ENCODE data around the gene KIF17. TPM values are rescaled to one million over a fixed set of nuclear protein-coding genes. Genes with fewer than 3 reads are reported as not detected.

KIF17 gene
- polyA plus RNA-seq, 2 donors: 0.45 to 0.48 TPM

GRCh38 chr1:20728371-20729154 lies 10.8 kb upstream of the KIF17 start:
- Histone ChIP-seq H3K9me3 (ENCODE audit: control insufficient read depth in 2 of 2, insufficient read depth in 1 of 2, low read depth in 1 of 2, low read length in 1 of 2) (peaks cover 0 to 7% of the 10 kb centered on the region in 2 donors), H3K27me3 (ENCODE audit: control insufficient read depth in 1 of 2, insufficient read depth in 2 of 2, low read length in 2 of 2) (peaks cover 0 to 3% of the 10 kb centered on the region in 2 donors), H3K4me3 (ENCODE audit: low read depth in 1 of 2, low read length in 2 of 2) (no peak overlapping the region), H3K36me3 (ENCODE audit: control insufficient read depth in 2 of 2, insufficient read depth in 2 of 2, low read length in 1 of 2) (no peaks in the 10 kb centered on the region), H3K4me1 (ENCODE audit: control insufficient read depth in 2 of 2, insufficient read depth in 2 of 2, low read length in 1 of 2) (peaks cover 2 to 19% of the 10 kb centered on the region in 2 donors), H3K27ac (ENCODE audit: low read depth in 2 of 2, low read length in 1 of 2) (no peak overlapping the region)
- 64 to 71% methylated on average over 9 of the region's 9 CpGs for WGBS, 2 donors

- Histone ChIP-seq H3K4me1 (ENCODE audit: control insufficient read depth in 2 of 2, insufficient read depth in 2 of 2, low read length in 1 of 2) (peaks cover 2 to 16% of the 10 kb centered on the region in 2 donors), H3K9me3 (ENCODE audit: control insufficient read depth in 2 of 2, insufficient read depth in 1 of 2, low read depth in 1 of 2, low read length in 1 of 2) (peaks cover 0 to 7% of the 10 kb centered on the region in 2 donors), H3K4me3 (ENCODE audit: low read depth in 1 of 2, low read length in 2 of 2) (no peak overlapping the region), H3K36me3 (ENCODE audit: control insufficient read depth in 2 of 2, insufficient read depth in 2 of 2, low read length in 1 of 2) (no peaks in the 10 kb centered on the region), H3K27me3 (ENCODE audit: control insufficient read depth in 1 of 2, insufficient read depth in 2 of 2, low read length in 2 of 2) (peaks cover 0 to 3% of the 10 kb centered on the region in 2 donors), H3K27ac (ENCODE audit: low read depth in 2 of 2, low read length in 1 of 2) (no peak overlapping the region)
- 53 to 58% methylated on average over 12 to 13 of the region's 13 CpGs for WGBS, 2 donors
These were observed 10.0 kb upstream of the KIF17 start for GRCh38 chr1:20727746-20728316.

- 91 to 94% methylated on average over 17 of the region's 17 CpGs for WGBS, 2 donors
- Histone ChIP-seq H3K27me3 (ENCODE audit: control insufficient read depth in 1 of 2, insufficient read depth in 2 of 2, low read length in 2 of 2) (peaks cover 0 to 3% of the 10 kb centered on the region in 2 donors), H3K9me3 (ENCODE audit: control insufficient read depth in 2 of 2, insufficient read depth in 1 of 2, low read depth in 1 of 2, low read length in 1 of 2) (peaks cover 0 to 7% of the 10 kb centered on the region in 2 donors)
These were observed 9.3 kb upstream of the KIF17 start for GRCh38 chr1:20726932-20727745.

GRCh38 chr1:20726118-20726911 lies 8.5 kb upstream of the KIF17 start:
- peaks cover 0 to 10% of the 10 kb centered on the region in 2 donors for H3K4me1 ChIP-seq (ENCODE audit: control insufficient read depth in 2 of 2, insufficient read depth in 2 of 2, low read length in 1 of 2)
- H3K4me3 ChIP-seq (ENCODE audit: low read depth in 1 of 2, low read length in 2 of 2): no peak overlapping the region
- H3K27ac ChIP-seq (ENCODE audit: low read depth in 2 of 2, low read length in 1 of 2): no peak overlapping the region
- 70 to 73% methylated on average over 25 of the region's 25 CpGs for WGBS, 2 donors
- peaks cover 0 to 3% of the 10 kb centered on the region in 2 donors for H3K27me3 ChIP-seq (ENCODE audit: control insufficient read depth in 1 of 2, insufficient read depth in 2 of 2, low read length in 2 of 2)
- H3K9me3 ChIP-seq (ENCODE audit: control insufficient read depth in 2 of 2, insufficient read depth in 1 of 2, low read depth in 1 of 2, low read length in 1 of 2): peaks cover 0 to 7% of the 10 kb centered on the region in 2 donors
- H3K36me3 ChIP-seq (ENCODE audit: control insufficient read depth in 2 of 2, insufficient read depth in 2 of 2, low read length in 1 of 2): no peaks in the 10 kb centered on the region

More at GRCh38 chr1:20726932-20727745, 9.3 kb upstream of the KIF17 start:
- no peak overlapping the region for H3K4me3 ChIP-seq (ENCODE audit: low read depth in 1 of 2, low read length in 2 of 2)
- H3K4me1 ChIP-seq (ENCODE audit: control insufficient read depth in 2 of 2, insufficient read depth in 2 of 2, low read length in 1 of 2): peaks cover 0 to 10% of the 10 kb centered on the region in 2 donors
- H3K27ac ChIP-seq (ENCODE audit: low read depth in 2 of 2, low read length in 1 of 2): no peak overlapping the region
- H3K36me3 ChIP-seq (ENCODE audit: control insufficient read depth in 2 of 2, insufficient read depth in 2 of 2, low read length in 1 of 2): no peaks in the 10 kb centered on the region

GRCh38 chr1:20725189-20726117 lies 7.6 kb upstream of the KIF17 start:
- 67 to 71% methylated on average over 29 of the region's 29 CpGs for WGBS, 2 donors

GRCh38 chr1:20724364-20725188 lies 6.8 kb upstream of the KIF17 start:
- Histone ChIP-seq H3K4me3 (ENCODE audit: low read depth in 1 of 2, low read length in 2 of 2) (no peak overlapping the region), H3K9me3 (ENCODE audit: control insufficient read depth in 2 of 2, insufficient read depth in 1 of 2, low read depth in 1 of 2, low read length in 1 of 2) (peaks cover 0 to 7% of the 10 kb centered on the region in 2 donors), H3K27me3 (ENCODE audit: control insufficient read depth in 1 of 2, insufficient read depth in 2 of 2, low read length in 2 of 2) (no peaks in the 10 kb centered on the region), H3K36me3 (ENCODE audit: control insufficient read depth in 2 of 2, insufficient read depth in 2 of 2, low read length in 1 of 2) (no peaks in the 10 kb centered on the region), H3K4me1 (ENCODE audit: control insufficient read depth in 2 of 2, insufficient read depth in 2 of 2, low read length in 1 of 2) (peaks cover 0 to 10% of the 10 kb centered on the region in 2 donors), H3K27ac (ENCODE audit: low read depth in 2 of 2, low read length in 1 of 2) (no peak overlapping the region)
- WGBS, 2 donors: 79 to 84% methylated on average over 17 of the region's 17 CpGs

More at GRCh38 chr1:20725189-20726117, 7.6 kb upstream of the KIF17 start:
- Histone ChIP-seq H3K4me1 (ENCODE audit: control insufficient read depth in 2 of 2, insufficient read depth in 2 of 2, low read length in 1 of 2) (peaks cover 0 to 10% of the 10 kb centered on the region in 2 donors), H3K36me3 (ENCODE audit: control insufficient read depth in 2 of 2, insufficient read depth in 2 of 2, low read length in 1 of 2) (no peaks in the 10 kb centered on the region), H3K4me3 (ENCODE audit: low read depth in 1 of 2, low read length in 2 of 2) (no peak overlapping the region), H3K27me3 (ENCODE audit: control insufficient read depth in 1 of 2, insufficient read depth in 2 of 2, low read length in 2 of 2) (peaks cover 0 to 3% of the 10 kb centered on the region in 2 donors), H3K27ac (ENCODE audit: low read depth in 2 of 2, low read length in 1 of 2) (no peak overlapping the region), H3K9me3 (ENCODE audit: control insufficient read depth in 2 of 2, insufficient read depth in 1 of 2, low read depth in 1 of 2, low read length in 1 of 2) (peaks cover 0 to 7% of the 10 kb centered on the region in 2 donors)

- Histone ChIP-seq H3K9me3 (ENCODE audit: control insufficient read depth in 2 of 2, insufficient read depth in 1 of 2, low read depth in 1 of 2, low read length in 1 of 2) (peaks cover 0 to 7% of the 10 kb centered on the region in 2 donors), H3K27me3 (ENCODE audit: control insufficient read depth in 1 of 2, insufficient read depth in 2 of 2, low read length in 2 of 2) (no peaks in the 10 kb centered on the region), H3K4me3 (ENCODE audit: low read depth in 1 of 2, low read length in 2 of 2) (no peak overlapping the region), H3K36me3 (ENCODE audit: control insufficient read depth in 2 of 2, insufficient read depth in 2 of 2, low read length in 1 of 2) (no peaks in the 10 kb centered on the region), H3K27ac (ENCODE audit: low read depth in 2 of 2, low read length in 1 of 2) (no peak overlapping the region), H3K4me1 (ENCODE audit: control insufficient read depth in 2 of 2, insufficient read depth in 2 of 2, low read length in 1 of 2) (peaks cover 0 to 10% of the 10 kb centered on the region in 2 donors)
- 63 to 76% methylated on average over 34 to 35 of the region's 35 CpGs for WGBS, 2 donors
These were observed 5.9 kb upstream of the KIF17 start for GRCh38 chr1:20723537-20724363.

All from esophagus (tissue), 2 donors.